GM21528 (cell line): ENCODE data around the gene PPP1CB.
"Not testable (repeated sequence)": the region's sequence is repeated elsewhere in the genome, so short reads cannot be mapped to it uniquely, and the experiment has no call there.

Experiments
- ATAC-seq: cut with Tn5 transposase; IDR thresholded peaks from one replicate; pipeline ENCODE4 v1.9.1; 2021; ENCODE audit warnings: mild to moderate bottlenecking, moderate library complexity; ENCODE audit not compliant: unreplicated experiment, low FRiP score

The PPP1CB gene

GRCh38 chr2:28742619-28743018 lies 9.0 kb upstream of the PPP1CB start:
- not testable (repeated sequence) for ATAC-seq

DNA sequence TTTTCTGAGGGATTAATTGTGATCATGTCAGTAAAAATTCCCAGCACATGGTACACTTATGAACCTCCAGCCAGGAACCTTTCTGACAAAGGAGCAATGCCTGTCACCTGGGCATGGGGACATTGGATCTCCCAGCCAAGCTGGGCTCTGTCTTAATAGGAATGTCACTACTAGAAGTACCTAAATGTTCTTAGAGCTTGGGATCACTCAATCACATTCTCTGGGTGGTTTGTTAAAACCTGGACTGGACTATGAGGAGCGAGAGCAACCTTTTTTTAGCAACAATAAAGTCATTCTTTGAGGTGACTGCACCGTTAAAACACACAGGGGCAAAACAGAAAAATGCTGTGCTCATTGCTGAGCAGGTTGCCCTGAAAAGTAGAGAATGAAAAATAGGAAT lies 6.4 kb upstream of the PPP1CB start:
- no peak for ATAC-seq

- ATAC-seq: no peak
These were observed 5.8 kb upstream of the PPP1CB start for GRCh38 chr2:28745876-28746275.

- no peak for ATAC-seq
These were observed 5.1 kb upstream of the PPP1CB start for GRCh38 chr2:28746429-28747111.

GRCh38 chr2:28747714-28748113 lies 3.9 kb upstream of the PPP1CB start:
- no peak for ATAC-seq

DNA sequence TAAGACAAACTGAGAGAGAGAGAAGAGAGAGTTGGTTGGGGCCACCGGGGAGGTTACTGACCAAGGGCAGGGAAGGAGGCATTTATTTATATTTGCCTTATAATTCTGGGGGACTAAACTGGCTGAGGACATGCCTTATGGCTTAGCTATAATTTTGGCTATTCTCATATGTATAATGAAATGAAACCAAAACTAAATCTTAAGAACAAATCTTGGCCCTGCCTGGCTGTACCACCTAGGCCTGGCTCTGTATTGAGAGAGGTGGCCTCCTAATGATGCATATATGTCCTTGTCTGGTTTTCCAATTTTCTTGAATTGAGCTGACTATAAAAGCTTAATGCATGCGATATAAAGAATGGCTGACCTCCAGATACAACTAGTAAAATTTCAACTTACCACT lies 3.5 kb upstream of the PPP1CB start:
- no peak for ATAC-seq

DNA sequence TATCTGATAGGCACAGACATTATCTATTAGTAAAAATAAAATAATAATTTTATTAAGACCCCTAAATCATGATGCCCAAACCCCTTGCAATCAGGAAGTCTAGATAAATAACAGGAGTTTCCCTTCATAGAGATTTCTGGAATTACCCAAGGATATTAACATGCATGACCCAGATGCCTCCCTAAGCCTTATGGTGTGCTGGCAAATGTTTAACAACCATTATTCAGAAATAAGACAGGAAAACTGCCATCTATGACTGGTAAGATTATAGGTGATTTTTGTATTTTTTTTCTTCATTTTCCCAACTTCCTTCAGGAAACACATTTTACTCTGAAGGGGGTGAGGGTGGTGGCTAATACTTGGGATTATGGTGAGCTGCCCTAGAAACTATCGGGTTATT lies 2.7 kb upstream of the PPP1CB start:
- no peak for ATAC-seq

GRCh38 chr2:28749526-28749925 lies 2.1 kb upstream of the PPP1CB start:
- no peak for ATAC-seq

GRCh38 chr2:28750316-28751251 lies 1.0 kb upstream of the PPP1CB start:
- ATAC-seq: peak; percentile 1

DNA sequence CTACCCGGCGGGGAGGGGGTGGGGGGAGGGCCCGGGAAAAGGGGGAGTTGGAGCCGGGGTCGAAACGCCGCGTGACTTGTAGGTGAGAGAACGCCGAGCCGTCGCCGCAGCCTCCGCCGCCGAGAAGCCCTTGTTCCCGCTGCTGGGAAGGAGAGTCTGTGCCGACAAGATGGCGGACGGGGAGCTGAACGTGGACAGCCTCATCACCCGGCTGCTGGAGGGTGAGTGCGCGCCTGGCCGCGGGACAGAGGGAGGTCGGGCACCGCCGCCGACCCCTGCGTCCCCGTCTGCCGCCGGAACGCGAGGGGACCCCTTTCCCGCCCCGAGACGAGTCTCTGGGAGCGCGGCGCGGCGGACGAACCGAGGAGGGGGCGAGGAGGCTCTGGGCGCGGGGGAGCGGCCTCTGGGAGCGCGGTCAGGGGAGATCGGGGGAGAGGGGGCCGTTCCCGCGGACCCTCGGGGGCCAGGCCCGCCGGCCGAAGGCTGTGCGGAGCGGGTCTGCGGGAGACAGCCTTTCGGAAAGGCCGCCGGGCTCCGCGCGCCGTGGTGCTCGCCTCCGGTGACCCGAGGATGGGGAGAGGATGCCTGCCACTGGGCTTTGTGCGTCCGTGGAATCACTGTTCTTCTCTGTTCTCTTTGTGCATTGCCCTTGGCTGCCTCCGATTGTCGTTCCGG lies 463 bp downstream of the PPP1CB start:
- ATAC-seq: peak; percentile 34

DNA sequence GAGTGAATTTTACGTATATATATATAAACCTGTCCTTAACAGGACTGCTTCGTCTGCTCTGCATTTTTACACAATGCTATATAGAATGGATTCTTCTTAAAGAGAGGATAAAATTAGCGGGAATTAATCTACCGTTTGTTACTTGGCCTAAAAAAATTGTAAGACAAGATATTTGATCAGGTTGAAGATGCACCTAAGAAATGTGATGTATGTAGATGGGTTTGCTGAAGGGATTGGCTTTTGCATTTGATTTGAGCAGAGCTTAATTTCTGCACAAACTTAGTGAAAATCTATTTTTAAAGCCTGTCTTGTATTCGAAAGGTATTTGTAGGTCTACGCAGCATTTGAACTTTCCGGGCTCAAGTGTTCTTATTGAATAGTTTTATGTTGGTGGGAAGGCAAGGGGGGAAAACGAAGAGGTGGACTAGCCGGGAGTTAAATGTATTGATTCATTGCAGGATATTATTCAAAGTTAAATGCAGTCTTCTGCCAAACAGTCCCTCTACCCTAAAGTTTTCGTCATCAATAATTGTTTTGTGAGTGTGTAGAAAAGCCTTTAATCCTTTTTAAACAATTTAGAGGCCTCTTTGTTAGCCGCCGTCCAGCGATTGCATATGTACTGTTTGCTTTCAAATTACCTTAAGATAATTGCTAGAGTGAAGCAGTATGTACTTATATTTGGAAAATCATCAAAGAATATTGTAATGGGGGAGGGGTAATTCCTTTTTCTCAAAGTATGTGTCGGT lies 1.2 kb downstream of the PPP1CB start:
- no peak for ATAC-seq

DNA sequence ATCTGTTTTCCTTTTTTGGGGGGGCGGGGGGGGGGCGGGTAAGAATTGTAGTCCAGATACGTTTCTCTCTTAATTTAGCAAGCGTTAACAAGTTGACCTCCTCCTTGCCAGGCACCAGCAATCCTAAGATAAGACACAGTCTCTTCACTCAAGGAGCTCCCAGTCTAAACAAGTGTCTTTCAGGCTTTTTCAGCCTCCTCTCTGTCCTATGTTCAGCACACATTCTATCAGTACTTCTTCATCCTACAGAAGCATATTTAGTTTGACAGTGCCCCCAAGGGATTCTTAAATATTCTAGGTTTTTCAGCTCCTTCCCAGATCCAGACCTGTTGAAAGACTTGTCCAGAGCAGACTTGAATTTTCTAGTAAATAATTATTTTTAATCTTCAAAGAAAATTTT lies 2.7 kb downstream of the PPP1CB start:
- no peak for ATAC-seq

DNA sequence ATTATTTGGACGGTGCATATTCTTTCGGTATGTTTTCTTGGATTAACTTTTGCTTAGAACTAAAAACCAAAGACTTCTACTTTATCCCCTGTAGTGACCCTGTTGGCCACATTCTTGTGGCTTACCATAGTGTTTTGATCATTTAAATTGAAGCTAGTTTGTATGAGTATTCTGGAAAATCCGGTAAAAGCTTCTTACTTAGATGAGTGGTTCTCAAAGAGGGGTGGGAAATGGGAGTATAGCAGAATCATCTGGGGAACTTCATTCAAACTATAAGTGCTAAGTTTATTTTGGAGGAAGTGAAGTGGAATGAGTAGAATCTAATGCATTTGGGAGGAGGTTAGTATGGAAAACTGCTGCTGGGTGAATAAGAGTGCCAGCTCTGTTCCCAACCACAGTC lies 3.8 kb downstream of the PPP1CB start:
- ATAC-seq: no peak

DNA sequence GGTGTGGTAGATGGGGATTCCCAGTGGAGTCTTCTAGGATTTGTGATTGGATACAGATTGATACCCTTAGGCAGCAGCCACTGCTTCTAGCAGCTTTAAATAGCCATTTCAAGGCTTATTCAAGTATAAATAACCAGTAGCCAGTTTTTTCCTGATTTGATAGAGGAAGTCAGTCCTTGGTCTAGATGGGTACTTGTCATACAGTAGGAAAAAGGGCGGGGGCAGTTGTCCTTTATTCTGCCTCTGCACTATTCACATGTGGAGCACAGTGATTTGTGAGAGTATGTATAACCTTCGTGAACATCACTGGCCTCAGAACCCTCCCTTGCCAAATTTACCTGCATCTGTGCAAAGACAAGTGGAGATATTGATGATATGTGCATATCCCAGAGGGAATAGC lies 6.8 kb downstream of the PPP1CB start:
- ATAC-seq: no peak

- no peak for ATAC-seq
These were observed 9.8 kb downstream of the PPP1CB start for GRCh38 chr2:28761420-28761819.

DNA sequence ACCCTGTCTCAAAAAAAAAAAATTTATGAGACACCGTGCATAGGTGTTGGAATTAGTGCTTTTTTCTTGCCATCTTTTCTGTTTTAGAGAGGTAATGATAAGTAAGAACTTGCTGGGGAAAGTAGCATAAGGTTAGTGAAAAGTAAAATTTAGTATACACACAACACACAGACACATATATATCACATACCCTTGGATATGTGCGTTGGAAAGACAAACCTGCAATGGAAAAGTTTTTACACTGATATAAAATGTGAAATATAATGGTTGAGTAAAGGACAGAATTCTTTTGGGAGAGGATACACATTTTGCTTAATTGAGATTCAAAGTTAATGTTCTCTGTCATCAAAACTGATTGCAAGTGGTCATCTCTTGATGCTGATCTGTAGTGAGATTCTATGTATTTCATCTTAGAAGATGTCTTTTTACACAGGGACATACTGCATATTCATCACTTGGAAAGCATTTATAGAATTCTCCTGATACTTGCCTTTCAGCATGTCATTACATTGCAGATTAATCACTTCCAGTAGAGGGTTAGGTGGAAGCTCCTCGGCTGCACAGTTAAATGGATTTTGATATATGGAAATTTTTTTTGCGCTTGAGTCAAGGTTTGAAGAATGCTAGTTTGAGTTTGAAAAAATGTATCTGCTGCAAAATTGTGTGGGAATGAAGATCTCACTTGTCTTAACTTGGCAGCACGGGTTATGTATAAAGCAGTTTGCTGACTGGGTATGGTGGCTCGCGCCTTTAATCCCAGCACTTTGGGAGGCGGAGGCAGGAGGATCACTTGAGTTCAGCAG lies 13.5 kb downstream of the PPP1CB start:
- ATAC-seq: no peak

DNA sequence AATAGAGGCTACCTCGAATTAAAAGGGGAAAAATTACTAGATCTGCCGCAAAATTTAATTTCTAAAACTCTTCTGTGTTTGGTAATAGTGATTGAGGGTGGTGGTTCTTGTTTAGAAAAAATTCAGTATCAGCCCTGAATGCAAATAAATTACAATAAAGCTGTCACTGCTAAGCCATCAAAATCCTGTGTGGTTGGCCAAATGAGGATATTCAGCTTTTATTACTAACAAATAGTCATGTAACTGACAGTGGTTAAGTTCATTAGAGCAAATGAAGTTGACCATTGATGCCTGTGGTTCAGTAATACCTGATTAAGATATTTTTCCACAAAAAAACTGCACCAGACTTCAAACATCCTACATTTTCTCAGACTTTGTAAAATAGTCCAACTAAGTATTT lies 14.4 kb downstream of the PPP1CB start:
- no peak for ATAC-seq

DNA sequence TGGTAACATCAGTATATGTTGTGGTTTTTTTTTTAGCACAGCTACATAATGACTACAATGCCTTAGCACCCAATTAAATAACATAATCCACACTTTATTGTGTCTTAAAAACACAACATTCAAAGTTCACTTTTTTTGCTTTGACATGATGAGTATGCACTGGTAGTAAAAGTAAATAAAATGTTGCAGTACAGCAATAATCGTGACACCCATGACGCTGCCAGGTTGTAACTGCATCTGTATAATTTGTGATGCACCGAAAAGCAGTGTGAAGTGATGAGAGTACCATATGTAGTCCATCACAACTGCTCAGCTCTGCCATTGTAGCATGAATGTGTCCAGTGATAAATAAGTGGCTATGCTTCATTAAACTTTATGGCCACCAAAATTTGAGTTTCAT lies 15.7 kb downstream of the PPP1CB start:
- ATAC-seq: no peak

GRCh38 chr2:28768422-28768821 lies 16.8 kb downstream of the PPP1CB start:
- no peak for ATAC-seq

DNA sequence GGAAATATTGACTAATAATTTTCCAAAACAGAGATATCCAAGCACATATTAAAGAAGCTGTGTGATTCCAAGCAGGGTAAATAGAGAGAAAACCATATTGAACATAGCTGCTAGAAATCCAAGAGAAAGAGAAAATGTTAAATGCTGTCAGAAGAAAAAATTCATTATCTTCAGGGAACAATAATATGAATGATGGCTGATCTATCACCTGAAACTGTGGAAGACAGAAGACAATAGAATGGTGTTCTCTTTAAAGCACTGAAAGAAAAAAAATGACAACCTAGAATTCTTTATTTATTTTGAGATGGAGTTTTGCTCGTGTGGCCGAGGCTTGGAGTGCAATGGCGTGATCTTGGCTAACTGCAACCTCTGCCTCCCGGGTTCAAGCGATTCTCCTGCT lies 17.3 kb downstream of the PPP1CB start:
- ATAC-seq: no peak
